Measurements from ENCODE around the gene RIPK1.
"Not testable (repeated sequence)": the region's sequence is repeated elsewhere in the genome, so short reads cannot be mapped to it uniquely, and the experiment has no call there.

Gene RIPK1

GRCh38 chr6:3068329-3069214 is at the start of gene RIPK1:
Gene RIPK1 (plus strand): TSS chr6:3068494. CDS start chr6:3076824, 8,330 bp downstream.
- no peak for FAIRE-seq

GRCh38 chr6:3019065-3019464 is 49.2 kb upstream of the RIPK1 start:
- no peak for FAIRE-seq

- no peak for FAIRE-seq
Observed at GRCh38 chr6:3019749-3020320, 48.5 kb upstream of the RIPK1 start.

GRCh38 chr6:3020976-3021598 is 47.2 kb upstream of the RIPK1 start:
- FAIRE-seq: not testable (repeated sequence)

- FAIRE-seq: no peak
Observed at GRCh38 chr6:3022765-3023662, 45.3 kb upstream of the RIPK1 start.

- no peak for FAIRE-seq
Observed at GRCh38 chr6:3023663-3024483, 44.4 kb upstream of the RIPK1 start.

- FAIRE-seq: no peak
Observed at GRCh38 chr6:3026791-3027626, 41.3 kb upstream of the RIPK1 start.

- FAIRE-seq: not testable (repeated sequence)
Observed at GRCh38 chr6:3028156-3028555, 40.1 kb upstream of the RIPK1 start.

GRCh38 chr6:3031857-3032640 is 36.2 kb upstream of the RIPK1 start:
- no peak for FAIRE-seq

- FAIRE-seq: no peak
Observed at GRCh38 chr6:3032986-3033385, 35.3 kb upstream of the RIPK1 start.

- FAIRE-seq: no peak
Observed at GRCh38 chr6:3033652-3034051, 34.6 kb upstream of the RIPK1 start.

- no peak for FAIRE-seq
Observed at GRCh38 chr6:3035397-3035796, 32.9 kb upstream of the RIPK1 start.

GRCh38 chr6:3036861-3037637 is 31.2 kb upstream of the RIPK1 start:
- no peak for FAIRE-seq

- no peak for FAIRE-seq
Observed at GRCh38 chr6:3037638-3038365, 30.5 kb upstream of the RIPK1 start.

GRCh38 chr6:3039384-3039783 is 28.9 kb upstream of the RIPK1 start:
- FAIRE-seq: no peak

- FAIRE-seq: no peak
Observed at GRCh38 chr6:3041147-3041546, 27.1 kb upstream of the RIPK1 start.

- no peak for FAIRE-seq
Observed at GRCh38 chr6:3041606-3042005, 26.7 kb upstream of the RIPK1 start.

GRCh38 chr6:3045369-3045768 is 22.9 kb upstream of the RIPK1 start:
- no peak for FAIRE-seq

- no peak for FAIRE-seq
Observed at GRCh38 chr6:3045777-3046176, 22.5 kb upstream of the RIPK1 start.

All from endometrium (tissue), 2 donors.